ENCODE data around the gene MCF2L2.
"Not testable (repeated sequence)": the region's sequence is repeated elsewhere in the genome, so short reads cannot be mapped to it uniquely, and the experiment has no call there.

MCF2L2 gene

GRCh38 chr3:183428447-183429211 lies at the start of gene MCF2L2:
Gene MCF2L2 (minus strand): TSS chr3:183428619. CDS start chr3:183427977, 642 bp downstream.
- DNase-seq: peak; percentile 37 to 57

GRCh38 chr3:183477801-183478456 lies 49.5 kb upstream of the MCF2L2 start:
- no peak for DNase-seq

GRCh38 chr3:183475764-183476162 lies 47.3 kb upstream of the MCF2L2 start:
- not testable (repeated sequence) for DNase-seq

- no peak for DNase-seq
Observed at GRCh38 chr3:183475016-183475763, 46.8 kb upstream of the MCF2L2 start.

GRCh38 chr3:183473969-183474368 lies 45.5 kb upstream of the MCF2L2 start:
- DNase-seq: no peak

- no peak for DNase-seq
Observed at GRCh38 chr3:183472155-183472554, 43.7 kb upstream of the MCF2L2 start.

GRCh38 chr3:183468424-183468823 lies 40.0 kb upstream of the MCF2L2 start:
- DNase-seq: no peak

- DNase-seq: no peak
Observed at GRCh38 chr3:183466575-183466974, 38.2 kb upstream of the MCF2L2 start.

- not testable (repeated sequence) for DNase-seq
Observed at GRCh38 chr3:183465710-183466109, 37.3 kb upstream of the MCF2L2 start.

- DNase-seq: no peak
Observed at GRCh38 chr3:183464480-183464879, 36.1 kb upstream of the MCF2L2 start.

- DNase-seq: no peak
Observed at GRCh38 chr3:183460081-183461055, 31.9 kb upstream of the MCF2L2 start.

GRCh38 chr3:183455089-183455488 lies 26.7 kb upstream of the MCF2L2 start:
- no peak for DNase-seq

GRCh38 chr3:183454064-183454463 lies 25.6 kb upstream of the MCF2L2 start:
- DNase-seq: no peak

- no peak for DNase-seq
Observed at GRCh38 chr3:183449791-183450190, 21.4 kb upstream of the MCF2L2 start.

- peak; percentile 6 to 17 for DNase-seq
Observed at GRCh38 chr3:183449391-183449790, 21.0 kb upstream of the MCF2L2 start.

- DNase-seq: no peak
Observed at GRCh38 chr3:183448369-183449128, 20.1 kb upstream of the MCF2L2 start.

- DNase-seq: peak; percentile 93 to 94
Observed at GRCh38 chr3:183447206-183448001, 19.0 kb upstream of the MCF2L2 start.

- DNase-seq: no peak
Observed at GRCh38 chr3:183446838-183447205, 18.4 kb upstream of the MCF2L2 start.

GRCh38 chr3:183444748-183445147 lies 16.3 kb upstream of the MCF2L2 start:
- no peak for DNase-seq

Data from SW 1271 (cell line).